OCI-LY3 (cell line): ENCODE data around the gene CLHC1.

Source experiments
- EZH2phosphoT487 ChIP-seq: fragments of 200-600 bp; shearing (Covaris generic); IDR thresholded peaks from 2 replicates; pipeline ENCODE4 v1.6.1; 2018; ENCODE audit warnings: antibody characterized with exemption, mixed run types, low read depth
- TF ChIP-seq, protein P1 (sequence below): fragments of 200-600, 300-600 bp; sonication (generic); IDR thresholded peaks from 2 replicates; pipeline ENCODE4 v1.5.1; 2014; ENCODE audit warnings: antibody characterized with exemption, low read length, low read depth

DNA sequence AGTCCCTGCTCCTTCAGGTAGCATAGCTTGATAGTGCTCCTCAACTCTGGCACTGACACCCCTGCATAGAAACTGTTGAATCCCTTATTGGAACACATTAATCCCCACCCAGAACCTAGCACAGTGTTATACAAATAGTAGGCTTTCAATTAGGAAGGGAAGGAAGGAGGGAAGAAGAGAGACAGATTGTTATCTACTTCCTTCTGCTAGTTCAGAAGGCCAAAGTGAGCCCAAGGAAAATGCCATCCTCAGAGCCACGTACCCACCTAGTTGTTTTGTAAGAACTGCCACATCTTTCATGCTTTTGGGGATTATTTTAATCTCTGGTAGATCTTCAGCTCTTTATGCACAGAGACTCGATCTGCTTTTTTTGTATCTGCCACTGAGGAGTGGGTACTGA lies 75.1 kb downstream of the CLHC1 start:
- TF ChIP-seq, protein P1, sequence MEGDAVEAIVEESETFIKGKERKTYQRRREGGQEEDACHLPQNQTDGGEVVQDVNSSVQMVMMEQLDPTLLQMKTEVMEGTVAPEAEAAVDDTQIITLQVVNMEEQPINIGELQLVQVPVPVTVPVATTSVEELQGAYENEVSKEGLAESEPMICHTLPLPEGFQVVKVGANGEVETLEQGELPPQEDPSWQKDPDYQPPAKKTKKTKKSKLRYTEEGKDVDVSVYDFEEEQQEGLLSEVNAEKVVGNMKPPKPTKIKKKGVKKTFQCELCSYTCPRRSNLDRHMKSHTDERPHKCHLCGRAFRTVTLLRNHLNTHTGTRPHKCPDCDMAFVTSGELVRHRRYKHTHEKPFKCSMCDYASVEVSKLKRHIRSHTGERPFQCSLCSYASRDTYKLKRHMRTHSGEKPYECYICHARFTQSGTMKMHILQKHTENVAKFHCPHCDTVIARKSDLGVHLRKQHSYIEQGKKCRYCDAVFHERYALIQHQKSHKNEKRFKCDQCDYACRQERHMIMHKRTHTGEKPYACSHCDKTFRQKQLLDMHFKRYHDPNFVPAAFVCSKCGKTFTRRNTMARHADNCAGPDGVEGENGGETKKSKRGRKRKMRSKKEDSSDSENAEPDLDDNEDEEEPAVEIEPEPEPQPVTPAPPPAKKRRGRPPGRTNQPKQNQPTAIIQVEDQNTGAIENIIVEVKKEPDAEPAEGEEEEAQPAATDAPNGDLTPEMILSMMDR, result no peak
- no peak for TF ChIP-seq EZH2phosphoT487
